Heart left ventricle (tissue), 13 donors: ENCODE data around the gene ANKRD36B.
"Not testable (repeated sequence)": the region's sequence is repeated elsewhere in the genome, so short reads cannot be mapped to it uniquely, and the experiment has no call there.

Source experiments
- POLR2A ChIP-seq, 2 donors: fragments of 450-650 bp; IDR thresholded peaks; one replicate each; pipeline ENCODE4 v1.6.1; 2017; ENCODE audit warnings: antibody characterized with exemption in 2 of 2, mild to moderate bottlenecking in 2 of 2, moderate library complexity in 2 of 2
- TF ChIP-seq, protein P1 (sequence below), 12 donors: fragments of 200-600 bp; sonication (generic) in 4 of 12; IDR thresholded peaks; one replicate each; pipeline versions ENCODE4 v1.5.0 to v1.8.0; 2018 to 2022; ENCODE audit warnings: antibody characterized with exemption in 12 of 12, mild to moderate bottlenecking in 5 of 12
- donor health status: ischemic (EF 13 %, LVEDD 7.1; RV severe dilation, severe dysfunction).
- donor health status: DM: no; HTN: yes; CAD: no.
- donor health status: DM: no; HTN: no; CAD: no.
- donor health status: ischemic (EF 25% LVEDD 6.9; RV normal size, moderate dysfunction).
- donor health status: ischemic (EF 25% LVEDD 5.7; RV mildly dilated, moderate dysfunction).
- donor health status: ischemic (EF 35%, LVEDD 5.7; RV mildly dilated, moderate dysfunction).
- donor health status: nonischemic (EF 11% LVEDD 7.7; RV severe dilation, severe dysfunction).
- donor health status: DM: yes; HTN: yes; CAD: no.
- donor health status: PGD.
- donor health status: ischemic (EF 29% LVEDD 5.4; RV normal size, mild dysfunction).
- donor health status: nonischemic (EF 23%, LVEDD 6.1; RV moderate dilation, normal function).

DNA sequence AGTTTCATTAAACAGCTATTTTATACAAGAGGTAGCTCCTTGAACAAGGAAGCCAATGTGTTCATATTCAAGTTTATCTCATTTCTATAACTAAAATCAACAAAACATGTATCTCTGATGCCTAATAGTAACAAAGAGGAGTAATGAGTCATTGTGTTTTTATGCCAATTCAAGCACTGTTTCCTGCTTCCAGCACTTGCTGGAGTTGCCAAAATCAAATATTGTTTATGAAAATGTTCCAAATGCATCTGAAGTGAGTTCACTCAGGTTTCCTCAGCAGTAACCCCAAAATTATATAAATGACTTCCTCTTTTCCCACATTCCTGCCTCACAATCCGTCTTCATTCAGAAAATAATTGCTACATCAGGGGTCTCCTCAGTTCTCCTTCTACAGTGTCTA is 39.2 kb downstream of the ANKRD36B start:
- TF ChIP-seq, protein P1, sequence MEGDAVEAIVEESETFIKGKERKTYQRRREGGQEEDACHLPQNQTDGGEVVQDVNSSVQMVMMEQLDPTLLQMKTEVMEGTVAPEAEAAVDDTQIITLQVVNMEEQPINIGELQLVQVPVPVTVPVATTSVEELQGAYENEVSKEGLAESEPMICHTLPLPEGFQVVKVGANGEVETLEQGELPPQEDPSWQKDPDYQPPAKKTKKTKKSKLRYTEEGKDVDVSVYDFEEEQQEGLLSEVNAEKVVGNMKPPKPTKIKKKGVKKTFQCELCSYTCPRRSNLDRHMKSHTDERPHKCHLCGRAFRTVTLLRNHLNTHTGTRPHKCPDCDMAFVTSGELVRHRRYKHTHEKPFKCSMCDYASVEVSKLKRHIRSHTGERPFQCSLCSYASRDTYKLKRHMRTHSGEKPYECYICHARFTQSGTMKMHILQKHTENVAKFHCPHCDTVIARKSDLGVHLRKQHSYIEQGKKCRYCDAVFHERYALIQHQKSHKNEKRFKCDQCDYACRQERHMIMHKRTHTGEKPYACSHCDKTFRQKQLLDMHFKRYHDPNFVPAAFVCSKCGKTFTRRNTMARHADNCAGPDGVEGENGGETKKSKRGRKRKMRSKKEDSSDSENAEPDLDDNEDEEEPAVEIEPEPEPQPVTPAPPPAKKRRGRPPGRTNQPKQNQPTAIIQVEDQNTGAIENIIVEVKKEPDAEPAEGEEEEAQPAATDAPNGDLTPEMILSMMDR (IDR thresholded peaks at IDR 0.05): not testable (repeated sequence)
- not testable (repeated sequence) for TF ChIP-seq POLR2A (IDR thresholded peaks at IDR 0.05)
